Gastroesophageal sphincter (tissue), 4 donors: ENCODE measurements around the gene SLC14A1. TPM values are rescaled to one million over a fixed set of nuclear protein-coding genes. Genes with fewer than 3 reads are reported as not detected.

ENCODE experiments used
- ATAC-seq: fragments of 150-250 bp; one replicate; pipeline ENCODE4 v1.9.1; 2016; ENCODE audit warnings: mild to moderate bottlenecking, moderate library complexity
- H3K27ac ChIP-seq, 4 donors: fragments of 200-600 bp; sonication (generic) in 3 of 4; 1 replicate in 3 of 4; 2 replicates in 1 of 4; pipeline ENCODE4 v1.5.1; 2016 to 2019
- H3K27me3 ChIP-seq: fragments of 200-600 bp; sonication (generic); one replicate; pipeline ENCODE4 v1.5.1; 2019
- H3K36me3 ChIP-seq, 2 donors: fragments of 200-600 bp; sonication (generic); one replicate each; pipeline ENCODE4 v1.5.1; 2019; ENCODE audit warnings: control low read depth in 1 of 2
- H3K4me1 ChIP-seq, 3 donors: fragments of 200-600 bp; sonication (generic); 1 replicate in 2 of 3; 2 replicates in 1 of 3; pipeline ENCODE4 v1.5.1; 2016 to 2019; ENCODE audit warnings: control low read depth in 2 of 3
- H3K4me3 ChIP-seq, 2 donors: fragments of 200-600 bp; sonication (generic); one replicate each; pipeline ENCODE4 v1.5.1; 2019; ENCODE audit warnings: mild to moderate bottlenecking in 1 of 2, moderate library complexity in 1 of 2
- H3K9me3 ChIP-seq, 3 donors: fragments of 200-600 bp; sonication (generic); one replicate each; pipeline ENCODE4 v1.5.1; 2017 to 2019; ENCODE audit warnings: control low read depth in 2 of 3
- CTCF ChIP-seq, 4 experiments: fragments of 200-600 bp in 2 of 4; fragments of 450-650 bp in 2 of 4; sonication (generic) in 1 of 4; IDR thresholded peaks; one replicate each; pipeline ENCODE4 v1.5.1; 2017 to 2019; ENCODE audit warnings: antibody characterized with exemption in 4 of 4, mild to moderate bottlenecking in 2 of 4, moderate library complexity in 2 of 4
- EP300 ChIP-seq: sonication (generic); formaldehyde crosslinking; IDR thresholded peaks from one replicate; pipeline ENCODE4 v1.6.1; 2017; ENCODE audit warnings: antibody characterized with exemption, mild to moderate bottlenecking
- POLR2A ChIP-seq, 2 donors: fragments of 450-650 bp; IDR thresholded peaks; one replicate each; pipeline ENCODE4 v1.6.1; 2017; ENCODE audit warnings: antibody characterized with exemption in 2 of 2, mild to moderate bottlenecking in 2 of 2, moderate library complexity in 1 of 2
- POLR2AphosphoS5 ChIP-seq: sonication (generic); formaldehyde crosslinking; IDR thresholded peaks from one replicate; pipeline ENCODE4 v1.6.1; 2017; ENCODE audit warnings: antibody characterized with exemption
- WGBS, 2 donors: methylation state at CpG; one replicate each; pipeline ENCODE4 v1.1.5; 2018; ENCODE audit warnings: low coverage in 1 of 2; 5-methylcytosine and 5-hydroxymethylcytosine counted together
- total RNA-seq, 4 donors: library from RNA; depleted of rRNA; stranded (reverse); fragments of >200 nt; gene quantifications; one replicate each; pipeline ENCODE4 v1.1.0, GENCODE V29; 2016

Gene SLC14A1
- 1 to 10 TPM in 2 of 4 donors, under 1 TPM in 2; 0.40 to 6.6 (median 1.5) TPM for total RNA-seq

- WGBS, 2 donors: 54 to 60% methylated on average over 2 to 5 of the region's 6 CpGs
- Histone ChIP-seq H3K27me3 (peaks cover 40% of the 10 kb centered on the region), H3K27ac (no peak within 1 kb of the TSS), H3K4me3 (no peak within 1 kb of the TSS), H3K4me1 (no peaks in the 10 kb centered on the region), H3K36me3 (no peaks in the 10 kb centered on the region), H3K9me3 (no peaks in the 10 kb centered on the region)
- ATAC-seq: no peak
- TF ChIP-seq EP300: no peak
- TF ChIP-seq POLR2A (IDR thresholded peaks at IDR 0.05): no peak
- TF ChIP-seq CTCF (IDR thresholded peaks at IDR 0.05): no peak
- no peak for TF ChIP-seq POLR2AphosphoS5
Measured at GRCh38 chr18:45723567-45724355, at the start of gene SLC14A1. TSS of gene SLC14A1 (plus strand) at chr18:45724181. CDS start at chr18:45730321, 6,140 bp downstream.

- Histone ChIP-seq H3K36me3 (no peaks in the 10 kb centered on the region), H3K4me1 (no peaks in the 10 kb centered on the region), H3K27me3 (no peaks in the 10 kb centered on the region), H3K4me3 (no peak overlapping the region), H3K27ac (no peak overlapping the region), H3K9me3 (no peaks in the 10 kb centered on the region)
- no peak for ATAC-seq
- WGBS, 2 donors: 79 to 100% methylated on average over 3 of the region's 4 CpGs
- TF ChIP-seq CTCF (IDR thresholded peaks at IDR 0.05): no peak
- TF ChIP-seq POLR2AphosphoS5: no peak
- TF ChIP-seq POLR2A (IDR thresholded peaks at IDR 0.05): no peak
- no peak for TF ChIP-seq EP300
Measured at GRCh38 chr18:45677276-45677807, 46.6 kb upstream of the SLC14A1 start.

GRCh38 chr18:45678441-45678840 lies 45.5 kb upstream of the SLC14A1 start:
- Histone ChIP-seq H3K27me3 (no peaks in the 10 kb centered on the region), H3K36me3 (no peaks in the 10 kb centered on the region), H3K27ac (no peak overlapping the region), H3K4me3 (no peak overlapping the region), H3K9me3 (no peaks in the 10 kb centered on the region), H3K4me1 (no peaks in the 10 kb centered on the region)
- WGBS, 2 donors: 81 to 88% methylated on average over 3 to 4 of the region's 4 CpGs
- ATAC-seq: no peak
- no peak for TF ChIP-seq POLR2A (IDR thresholded peaks at IDR 0.05)
- TF ChIP-seq EP300: no peak
- TF ChIP-seq POLR2AphosphoS5: no peak
- no peak for TF ChIP-seq CTCF (IDR thresholded peaks at IDR 0.05)

GRCh38 chr18:45678850-45679249 lies 45.1 kb upstream of the SLC14A1 start:
- Histone ChIP-seq H3K4me1 (no peaks in the 10 kb centered on the region), H3K27me3 (no peaks in the 10 kb centered on the region), H3K4me3 (no peak overlapping the region), H3K27ac (no peak overlapping the region), H3K9me3 (no peaks in the 10 kb centered on the region), H3K36me3 (no peaks in the 10 kb centered on the region)
- WGBS, 2 donors: 45 to 89% methylated on average over 1 of the region's 1 CpG
- TF ChIP-seq EP300: no peak
- no peak for TF ChIP-seq POLR2AphosphoS5
- ATAC-seq: no peak

GRCh38 chr18:45680066-45680690 lies 43.8 kb upstream of the SLC14A1 start:
- Histone ChIP-seq H3K4me3 (no peak overlapping the region), H3K27me3 (no peaks in the 10 kb centered on the region), H3K27ac (no peak overlapping the region), H3K36me3 (no peaks in the 10 kb centered on the region), H3K4me1 (no peaks in the 10 kb centered on the region), H3K9me3 (no peaks in the 10 kb centered on the region)
- 64 to 72% methylated on average over 5 to 6 of the region's 6 CpGs for WGBS, 2 donors
- no peak for TF ChIP-seq POLR2AphosphoS5
- no peak for ATAC-seq
